Stimulated activated CD8-positive, alpha-beta memory T cell treated with anti-CD3 and anti-CD28 coated beads, Interleukin-4, amount 100 ng/mL, for 1 hour (primary cell): ENCODE results near the gene CAMK2A.

Experiments used
- DNase-seq, 2 donors: peaks; one replicate each; pipeline ENCODE4 v3.0.0-alpha.2; 2020; ENCODE audit warnings: low read depth in 2 of 2, low spot score in 1 of 2

CAMK2A gene

DNA sequence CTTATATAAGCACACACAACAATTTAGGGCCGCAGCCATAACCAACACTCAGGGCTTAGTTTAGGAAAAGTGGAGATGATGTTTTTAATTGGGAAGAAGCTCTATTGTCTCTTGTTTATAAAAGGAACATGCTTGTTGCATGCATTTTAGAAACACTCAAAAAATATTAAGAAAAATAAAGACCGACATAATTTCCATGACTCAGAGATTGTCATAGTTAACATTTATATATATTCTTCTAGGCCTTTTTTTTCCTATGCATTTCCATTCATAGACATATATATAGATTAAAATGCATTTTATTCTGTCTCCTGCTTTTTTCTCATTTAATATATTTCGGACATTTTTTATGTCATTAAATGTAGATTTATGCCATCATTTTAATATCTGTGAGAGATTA is 26.7 kb upstream of the CAMK2A start:
- no peak for DNase-seq

DNA sequence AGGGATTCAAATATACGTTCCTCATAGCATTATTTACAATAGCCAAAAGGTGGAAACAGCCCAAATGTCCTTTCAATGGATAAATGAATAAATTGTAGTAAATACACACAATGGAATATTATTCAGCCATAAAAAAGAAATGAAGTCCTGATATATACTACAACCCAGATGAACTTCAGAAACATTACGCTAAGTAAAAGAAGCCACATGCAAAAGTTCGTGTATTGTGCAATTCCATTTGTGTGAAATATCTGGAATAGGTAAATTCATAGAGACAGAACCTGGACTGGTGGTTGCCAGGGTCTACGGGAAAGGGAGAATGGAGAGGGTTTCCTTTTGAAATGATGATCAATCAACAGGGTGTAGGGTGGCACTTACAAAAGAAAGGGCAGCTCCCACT is 25.7 kb upstream of the CAMK2A start:
- DNase-seq, result no peak

DNA sequence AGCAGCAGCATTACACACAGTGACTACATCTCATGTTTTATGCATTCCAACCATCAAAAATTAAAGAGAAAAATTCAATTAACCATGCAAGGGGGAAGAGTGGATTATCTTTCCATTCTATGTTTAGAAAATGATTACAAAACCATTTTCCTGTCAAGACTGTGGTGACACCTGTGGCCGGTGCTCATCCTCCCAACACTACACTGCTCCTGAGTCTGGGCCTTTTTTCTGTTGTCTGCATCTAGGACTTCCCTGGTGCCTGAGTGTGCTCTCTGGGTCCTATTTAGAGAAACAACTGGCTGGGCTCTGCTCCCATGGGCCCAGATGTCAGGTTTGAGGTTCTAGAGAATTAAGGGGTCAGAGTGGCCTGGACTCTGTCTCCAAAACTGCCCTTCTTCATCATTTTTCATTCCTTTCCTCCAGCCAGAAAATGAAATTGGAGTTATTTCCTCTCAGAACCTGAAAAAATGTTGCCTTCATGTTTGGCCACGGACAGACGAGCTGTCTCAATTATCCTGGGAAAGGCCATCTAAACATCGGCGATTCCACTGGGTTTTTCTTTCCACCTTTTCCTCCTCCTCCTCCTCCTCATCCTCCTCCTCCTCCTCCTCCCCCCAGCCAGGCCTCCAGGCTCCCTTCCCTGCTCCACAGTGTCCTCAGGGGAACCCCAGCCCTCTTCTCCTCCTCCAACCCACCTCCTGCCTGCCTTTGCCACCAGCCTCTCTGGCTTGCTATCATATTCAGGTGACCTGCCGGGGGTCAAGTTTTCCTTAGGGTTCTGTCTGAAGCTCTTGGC is 24.5 kb upstream of the CAMK2A start:
- no peak for DNase-seq

DNA sequence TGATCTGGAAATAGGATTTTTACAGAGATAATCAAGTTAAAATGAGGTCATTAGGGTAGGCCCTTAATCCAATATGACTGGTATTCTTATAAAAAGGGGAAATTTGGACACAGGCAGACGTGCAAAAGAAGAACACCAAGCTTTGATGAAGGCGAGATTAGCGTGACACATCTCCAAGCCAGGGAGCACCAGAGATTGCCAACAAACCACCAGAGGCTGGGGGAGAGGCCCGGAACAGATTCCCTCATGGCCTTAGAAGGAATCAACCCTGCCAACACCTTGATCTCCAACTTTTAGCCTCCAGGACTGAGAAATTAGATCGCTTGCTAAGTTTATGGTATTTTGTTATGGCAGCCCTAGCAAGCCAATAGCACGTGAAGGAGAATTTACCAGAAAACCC is 23.9 kb upstream of the CAMK2A start:
- DNase-seq, result no peak

DNA sequence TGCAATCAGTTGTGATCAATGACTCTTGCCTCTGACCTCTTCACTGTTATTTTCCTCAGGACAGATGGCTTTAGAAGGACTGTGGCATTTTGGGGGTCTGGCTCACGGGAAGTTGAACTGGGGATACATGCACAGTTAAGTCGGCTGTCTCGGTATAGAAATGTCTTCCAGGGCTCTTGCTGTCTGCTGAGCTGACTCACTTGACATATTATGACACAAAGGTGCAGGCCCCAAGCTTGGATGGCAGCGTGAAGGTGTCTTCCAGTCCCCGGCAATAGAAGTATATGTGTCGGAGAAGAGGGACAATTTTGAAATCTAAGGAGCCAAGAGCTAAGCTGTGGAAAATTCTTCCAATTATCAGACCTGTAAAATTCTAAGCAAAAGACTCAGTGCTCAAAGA is 22.9 kb upstream of the CAMK2A start:
- DNase-seq, result no peak

DNA sequence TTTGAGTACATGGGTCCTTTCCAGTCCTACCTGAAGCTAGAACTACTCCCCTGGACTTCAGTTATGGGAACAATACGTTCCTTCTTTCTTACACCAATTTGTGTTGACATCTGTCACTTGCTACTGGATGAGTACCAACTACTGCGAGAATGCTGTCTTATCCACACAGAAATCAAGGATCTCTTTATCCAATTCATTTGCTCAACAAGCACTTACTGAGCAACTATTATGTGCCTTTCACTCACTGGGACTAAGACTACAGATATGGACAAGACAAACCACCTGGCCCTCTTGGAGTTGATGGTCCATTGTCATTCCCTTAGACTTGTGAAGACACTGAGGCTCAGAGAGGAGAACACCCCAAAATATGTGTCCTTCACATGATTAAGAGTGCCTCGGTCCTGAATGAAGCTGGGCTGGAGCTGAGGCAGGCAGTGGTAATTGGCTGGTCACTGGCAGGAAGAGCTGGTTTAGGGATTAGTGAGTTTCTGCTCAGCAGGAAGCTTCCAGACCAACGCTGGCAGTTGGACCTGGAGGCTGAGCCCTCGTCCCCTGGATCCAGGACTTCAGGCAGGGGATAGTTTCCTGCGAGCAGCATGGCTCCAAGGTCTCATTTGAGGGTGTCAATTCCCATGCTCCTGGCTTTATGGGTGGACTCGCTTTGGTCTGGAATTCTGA is 21.6 kb upstream of the CAMK2A start:
- no peak for DNase-seq

DNA sequence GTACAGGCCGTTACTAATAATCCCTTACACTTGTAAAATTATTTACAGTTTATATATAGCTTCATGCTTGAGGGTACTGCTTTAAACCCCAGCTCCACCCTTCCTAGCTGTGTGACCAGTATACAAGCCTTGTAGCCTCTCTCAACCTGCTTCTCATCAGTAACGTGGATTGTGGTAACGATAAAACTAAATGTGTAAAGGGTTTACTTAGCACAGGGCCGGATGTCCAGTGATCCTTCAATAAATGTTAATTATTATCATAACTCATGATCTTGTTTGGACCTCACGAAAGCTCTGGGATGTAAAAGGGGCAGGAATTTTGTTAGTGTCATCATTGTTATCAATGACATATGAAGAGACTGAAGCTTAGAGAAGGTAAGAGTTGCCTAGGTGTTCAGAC is 20.7 kb upstream of the CAMK2A start:
- DNase-seq, result no peak

DNA sequence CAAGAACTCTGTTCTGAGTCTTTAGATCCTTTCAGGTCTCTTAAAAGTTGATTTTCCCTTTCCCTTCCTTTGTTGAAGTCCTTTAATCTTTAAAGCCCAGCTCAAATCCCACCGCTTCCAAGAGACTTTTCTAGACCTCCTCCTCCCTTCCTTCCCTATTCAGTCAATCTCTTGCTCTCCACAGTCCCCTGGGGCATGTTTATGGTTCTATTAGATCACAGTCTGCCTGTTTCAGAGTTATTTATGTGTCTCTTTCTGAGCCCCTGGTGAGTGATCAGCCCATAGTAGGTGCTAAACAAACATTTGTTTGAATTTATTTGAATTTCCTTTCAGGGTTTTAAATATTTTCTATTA is 20.3 kb upstream of the CAMK2A start:
- no peak for DNase-seq

DNA sequence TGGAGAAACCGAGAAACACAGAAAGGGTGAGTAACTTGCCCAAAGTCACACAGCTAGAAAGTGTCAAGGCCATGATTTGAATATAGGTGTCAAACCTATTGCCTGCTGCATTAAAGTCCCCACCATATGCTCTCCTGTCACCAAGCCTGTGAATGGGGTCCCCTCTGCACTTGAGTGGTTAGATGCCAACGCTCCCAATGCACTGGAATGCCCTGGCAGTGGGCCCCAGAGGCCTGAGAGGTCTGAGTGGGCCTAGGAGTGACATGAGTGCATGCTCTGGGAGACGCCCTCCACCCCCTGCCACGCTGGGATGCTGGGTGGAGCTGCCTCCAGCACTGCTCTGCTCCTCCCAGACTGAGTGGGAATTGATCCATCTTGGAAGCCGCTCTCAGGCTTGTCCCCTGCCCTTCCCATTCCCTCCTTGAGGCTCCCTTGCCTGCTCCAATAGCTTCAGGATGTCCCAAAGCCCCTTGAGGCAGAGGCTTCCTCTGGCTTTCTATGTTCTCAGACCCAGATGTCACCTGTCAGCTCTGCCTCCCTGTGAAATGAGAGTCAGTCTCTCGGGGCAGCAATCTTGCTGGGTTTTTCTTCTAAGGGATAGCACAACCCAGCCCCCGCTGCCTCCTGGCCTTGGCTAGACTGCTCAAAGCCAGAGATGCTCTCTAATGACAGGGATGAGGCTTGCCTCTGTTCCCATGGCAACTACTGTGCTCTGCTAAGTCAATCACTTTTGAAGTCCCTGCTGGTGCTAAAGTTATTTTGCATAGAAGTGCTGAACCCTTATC is 19.7 kb upstream of the CAMK2A start:
- no peak for DNase-seq

DNA sequence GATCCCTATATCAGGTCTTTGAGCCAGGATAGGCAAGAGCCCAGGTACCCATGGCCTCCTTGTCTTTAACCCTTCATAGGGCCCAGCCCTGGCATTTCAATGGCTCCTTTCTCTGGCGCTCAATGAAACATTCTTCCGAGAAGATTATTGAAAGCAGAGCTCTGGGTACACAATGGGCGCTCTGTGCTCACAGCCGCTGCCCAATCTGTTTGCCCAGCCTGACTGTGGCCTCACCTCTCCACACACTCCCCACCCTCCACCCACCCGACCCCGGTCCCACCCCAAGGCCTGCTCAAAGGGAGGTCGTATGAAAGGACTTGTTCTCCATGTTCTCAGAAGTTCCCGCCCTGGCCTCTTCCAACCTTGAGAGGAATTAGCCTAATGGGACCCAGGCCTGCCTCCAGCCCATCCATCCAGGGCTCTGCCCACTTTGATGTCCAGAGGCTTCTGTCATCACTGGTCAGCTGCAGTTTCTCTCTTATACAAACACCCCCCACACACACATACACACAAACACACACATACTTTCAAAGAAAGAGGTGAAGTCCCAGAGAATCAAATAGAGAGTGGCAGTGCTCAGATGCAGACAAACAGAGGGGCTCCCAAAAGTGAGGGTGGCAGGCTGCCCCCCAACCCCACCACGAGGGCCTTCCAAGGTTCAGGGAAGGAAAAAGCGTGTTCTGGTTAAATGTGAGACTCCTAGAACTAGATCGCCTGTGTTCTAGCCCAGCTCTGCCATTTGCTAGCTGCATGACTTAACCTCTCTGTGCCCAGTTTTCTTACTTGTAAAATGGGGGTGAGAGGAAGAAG is 18.2 kb upstream of the CAMK2A start:
- no peak for DNase-seq

DNA sequence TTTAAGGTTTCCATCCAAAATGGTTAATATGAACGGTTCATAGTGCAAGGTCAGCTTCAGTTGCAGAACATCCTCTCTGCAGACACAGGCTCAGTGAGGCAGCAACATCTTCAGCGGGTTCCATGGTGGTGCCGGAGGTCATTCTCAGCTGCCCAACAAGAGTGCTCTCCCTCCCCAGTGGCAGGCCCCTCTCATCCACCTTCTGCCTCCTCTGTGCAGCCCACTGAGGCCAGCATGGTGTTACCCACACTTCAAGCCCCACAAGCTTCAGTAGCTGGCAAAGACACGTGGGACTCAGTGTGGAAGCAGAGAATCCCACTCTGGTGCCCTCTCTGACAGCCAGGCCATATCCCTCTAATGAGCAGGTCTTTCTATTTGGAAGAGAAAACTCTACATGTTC is 17.2 kb upstream of the CAMK2A start:
- DNase-seq, result no peak

DNA sequence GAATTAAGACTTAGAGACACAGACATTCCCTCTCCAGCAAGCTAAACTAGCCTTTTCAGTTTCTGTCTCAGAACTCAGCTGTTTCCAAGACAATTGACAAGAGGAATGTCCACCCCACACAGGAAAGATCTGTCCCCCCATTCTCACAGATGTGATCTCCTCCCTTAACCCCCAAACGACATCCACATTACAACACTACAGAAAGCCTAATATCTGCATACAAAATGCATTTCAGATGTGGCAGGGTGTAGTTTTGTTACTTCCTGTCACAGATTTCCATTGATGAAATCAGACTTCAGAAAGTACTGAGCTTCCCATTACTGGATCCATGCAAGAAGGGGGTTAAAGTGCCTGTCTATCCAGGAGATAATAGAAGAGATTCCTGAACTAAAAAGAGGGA is 16.0 kb upstream of the CAMK2A start:
- DNase-seq, result no peak

DNA sequence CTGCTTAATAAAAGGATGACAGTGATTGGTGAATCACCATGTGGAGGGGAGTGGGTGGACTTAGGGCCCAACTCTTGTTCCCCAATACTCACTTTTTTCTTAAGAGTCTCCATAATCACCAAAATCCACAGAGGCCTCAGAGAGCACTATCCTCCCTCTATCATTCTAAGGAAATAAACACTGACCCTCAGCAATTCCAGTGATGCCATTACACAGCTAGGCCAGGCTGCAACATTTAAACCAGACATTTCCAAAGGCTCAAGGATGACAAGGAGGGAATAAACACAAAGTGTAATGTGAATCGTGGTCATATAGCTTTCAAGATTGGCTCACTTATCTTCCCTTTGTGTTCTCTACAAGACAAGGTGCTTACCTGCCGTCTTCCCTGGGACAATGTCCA is 15.5 kb upstream of the CAMK2A start:
- DNase-seq, result no peak

DNA sequence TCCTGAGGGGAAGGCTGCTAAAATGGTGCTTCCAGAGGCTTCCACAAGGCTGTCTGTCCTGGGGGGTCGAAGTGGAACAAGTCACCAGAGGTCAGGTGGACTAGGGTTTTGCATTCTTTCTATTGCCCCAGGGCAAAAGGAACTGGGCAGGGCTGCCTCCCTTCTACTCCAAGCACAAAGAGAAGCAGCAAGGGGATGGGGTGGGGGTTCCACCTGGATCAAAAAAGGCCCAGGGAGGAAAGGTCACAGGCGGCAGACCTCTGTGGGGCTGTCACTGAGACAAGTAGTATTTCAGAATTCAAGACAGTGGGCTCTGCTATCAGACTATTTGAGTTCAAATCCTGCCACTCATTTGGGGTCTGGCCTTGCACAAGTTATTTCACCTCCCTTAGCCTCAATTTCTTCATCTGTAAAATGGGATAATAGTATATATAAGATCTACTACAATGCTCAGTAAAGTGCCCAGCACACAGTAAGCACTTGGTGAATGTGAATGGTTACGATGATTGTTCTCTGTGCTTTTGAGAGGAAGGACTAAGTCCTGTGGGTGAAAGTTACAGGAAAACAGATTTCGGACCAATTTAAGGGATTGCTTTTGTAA is 15.0 kb upstream of the CAMK2A start:
- no peak for DNase-seq

DNA sequence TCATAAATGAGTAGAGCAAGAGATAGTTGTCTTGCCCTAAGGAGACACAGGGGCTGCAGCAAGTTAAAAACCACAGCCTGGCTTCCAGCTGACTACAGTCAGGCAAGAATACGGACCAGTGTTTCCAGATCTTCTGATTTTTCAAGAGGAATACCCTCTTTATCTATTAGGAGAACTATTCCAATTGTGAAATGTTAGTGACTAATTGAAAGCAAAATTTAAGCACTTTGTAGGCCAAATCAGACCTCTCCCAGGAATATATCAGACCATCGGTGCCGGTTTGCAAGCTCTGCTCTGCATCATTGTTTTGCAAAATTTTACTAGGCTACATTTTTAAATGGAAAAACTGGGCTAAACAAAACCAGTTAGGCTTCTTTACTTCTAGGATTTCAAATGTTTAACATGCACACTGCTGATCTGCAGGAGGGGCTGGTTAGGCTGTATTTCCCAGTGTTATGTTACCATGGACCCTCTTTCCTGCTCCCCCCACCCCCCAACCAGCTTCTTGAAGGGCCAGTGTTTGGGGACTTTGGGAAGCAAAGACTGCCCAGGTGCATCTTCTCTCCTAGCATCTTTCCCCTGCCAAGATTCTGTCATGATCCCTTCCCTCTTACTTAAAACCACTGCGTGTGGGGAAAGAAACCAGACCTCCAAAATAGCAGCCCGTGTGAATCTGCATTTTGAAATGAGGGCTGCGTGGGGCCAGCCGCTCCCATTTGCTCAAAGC is 14.2 kb upstream of the CAMK2A start:
- DNase-seq, result no peak

DNA sequence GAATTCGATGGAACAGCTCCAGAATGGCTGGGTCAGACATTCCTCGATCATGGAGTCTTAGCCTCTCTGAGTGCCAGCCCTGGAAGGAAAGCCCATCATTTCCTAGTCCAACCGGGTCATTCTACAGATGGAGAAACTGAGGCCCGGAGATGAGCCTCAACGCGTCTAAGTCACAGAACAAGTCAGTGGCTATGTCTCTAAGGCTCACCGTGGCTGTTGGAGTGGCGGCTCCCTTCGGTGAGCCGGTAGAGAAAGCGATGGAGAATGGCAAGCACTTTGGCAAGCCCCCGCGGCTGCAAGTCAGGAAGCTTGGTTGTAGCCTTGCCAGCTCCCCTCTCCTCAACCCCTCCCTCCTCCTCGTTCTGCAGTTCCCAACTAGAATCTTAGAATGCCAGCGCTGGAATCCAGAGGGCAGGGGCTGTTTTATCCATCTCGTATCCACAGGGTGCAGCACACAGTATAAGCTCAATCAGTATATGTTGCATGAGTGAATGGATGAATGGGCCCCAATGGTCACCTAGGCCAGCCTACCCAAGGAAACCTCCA is 13.6 kb upstream of the CAMK2A start:
- DNase-seq, result no peak

DNA sequence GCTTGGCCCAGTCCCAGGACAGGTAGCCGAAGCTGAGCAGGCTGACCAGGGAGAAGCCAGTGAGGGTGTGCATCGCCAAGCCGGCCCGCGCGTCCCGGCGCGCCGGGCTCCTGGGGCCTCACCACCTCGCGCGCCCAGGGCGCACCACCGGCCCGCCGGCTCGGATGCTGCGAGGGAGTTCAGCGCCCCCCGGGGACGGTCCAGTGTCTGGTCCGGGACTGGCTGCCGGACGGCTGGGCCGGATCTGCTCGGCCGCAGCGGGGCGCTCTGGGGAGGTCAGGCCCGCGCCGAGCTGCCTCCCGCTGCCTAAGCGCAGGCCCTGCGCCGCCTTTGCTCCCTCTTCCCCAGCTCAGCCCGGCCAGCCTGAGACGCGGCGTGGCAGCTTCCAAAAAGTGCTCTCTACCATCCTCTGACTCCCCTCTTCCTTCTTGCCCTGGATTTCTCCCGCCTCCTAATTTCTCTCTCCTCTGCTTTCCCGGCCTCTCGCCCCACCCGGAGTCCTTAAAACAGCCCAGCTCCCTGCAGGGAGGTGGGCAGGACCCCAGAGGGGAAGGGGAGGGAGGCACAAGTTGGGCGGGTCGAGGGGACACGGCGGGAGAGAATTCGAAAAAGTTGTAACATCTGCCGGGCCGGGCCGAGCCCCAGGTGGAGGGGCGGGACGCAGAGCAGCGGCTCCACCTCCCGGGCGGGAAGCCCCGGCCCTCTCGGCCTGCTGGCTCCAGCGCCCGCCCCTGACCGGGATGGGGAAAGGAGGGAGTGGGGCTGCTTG is 12.9 kb upstream of the CAMK2A start, which contains the start of gene ARSI:
ARSI (minus strand) TSS at position 605 of the 769 bp plus-strand sequence; CDS start at position 73, 532 bp downstream.
- DNase-seq, result no peak

DNA sequence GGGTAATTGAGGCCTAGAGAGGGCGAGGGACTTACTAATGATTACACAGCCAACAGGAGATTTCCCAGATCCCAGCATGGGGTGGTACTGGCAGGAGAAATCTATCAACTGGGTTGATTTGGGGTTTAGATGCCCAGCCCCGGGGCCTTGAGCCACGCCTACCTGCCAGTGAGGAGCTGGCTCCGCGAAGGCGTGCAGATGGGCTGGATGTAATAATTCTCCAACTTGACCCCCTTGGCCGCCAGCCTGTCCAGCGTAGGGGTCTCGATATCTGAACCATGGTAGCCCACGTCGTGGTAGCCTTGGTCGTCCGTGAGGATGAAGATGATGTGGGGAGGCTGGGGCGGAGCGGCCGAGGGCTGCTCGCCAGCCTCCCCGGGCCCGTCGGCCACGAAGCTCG is 12.3 kb upstream of the CAMK2A start:
- DNase-seq, result no peak

DNA sequence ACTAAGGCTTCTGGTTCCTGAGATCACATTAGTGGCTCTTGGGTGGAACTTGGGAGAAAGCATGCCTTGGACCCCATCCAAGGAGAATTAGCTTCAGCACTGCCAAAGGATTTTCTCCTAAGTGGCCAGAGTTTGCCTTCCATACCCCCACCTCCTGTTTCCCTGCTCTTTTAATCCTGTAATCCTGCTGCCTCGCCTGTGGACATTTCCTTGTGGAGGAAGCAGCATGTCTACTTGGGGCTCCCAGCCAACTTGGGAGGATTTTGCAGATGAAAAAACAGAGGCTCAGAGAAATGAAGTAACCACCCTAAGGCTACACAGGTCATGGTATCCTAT is 11.6 kb upstream of the CAMK2A start:
- no peak for DNase-seq
